Measurements from ENCODE around the gene DAGLA. TPM values are rescaled to one million over a fixed set of nuclear protein-coding genes. Genes with fewer than 3 reads are reported as not detected.

The DAGLA gene
- total and polyA plus RNA-seq, 2 of the 13 experiments (the other 11 are each of a cell fraction or from before 2014, with no cell fraction given): 2.6 to 3.9 TPM

GRCh38 chr11:61769169-61769920, 89.2 kb downstream of the DAGLA start (continued):
- TF ChIP-seq, protein P1, sequence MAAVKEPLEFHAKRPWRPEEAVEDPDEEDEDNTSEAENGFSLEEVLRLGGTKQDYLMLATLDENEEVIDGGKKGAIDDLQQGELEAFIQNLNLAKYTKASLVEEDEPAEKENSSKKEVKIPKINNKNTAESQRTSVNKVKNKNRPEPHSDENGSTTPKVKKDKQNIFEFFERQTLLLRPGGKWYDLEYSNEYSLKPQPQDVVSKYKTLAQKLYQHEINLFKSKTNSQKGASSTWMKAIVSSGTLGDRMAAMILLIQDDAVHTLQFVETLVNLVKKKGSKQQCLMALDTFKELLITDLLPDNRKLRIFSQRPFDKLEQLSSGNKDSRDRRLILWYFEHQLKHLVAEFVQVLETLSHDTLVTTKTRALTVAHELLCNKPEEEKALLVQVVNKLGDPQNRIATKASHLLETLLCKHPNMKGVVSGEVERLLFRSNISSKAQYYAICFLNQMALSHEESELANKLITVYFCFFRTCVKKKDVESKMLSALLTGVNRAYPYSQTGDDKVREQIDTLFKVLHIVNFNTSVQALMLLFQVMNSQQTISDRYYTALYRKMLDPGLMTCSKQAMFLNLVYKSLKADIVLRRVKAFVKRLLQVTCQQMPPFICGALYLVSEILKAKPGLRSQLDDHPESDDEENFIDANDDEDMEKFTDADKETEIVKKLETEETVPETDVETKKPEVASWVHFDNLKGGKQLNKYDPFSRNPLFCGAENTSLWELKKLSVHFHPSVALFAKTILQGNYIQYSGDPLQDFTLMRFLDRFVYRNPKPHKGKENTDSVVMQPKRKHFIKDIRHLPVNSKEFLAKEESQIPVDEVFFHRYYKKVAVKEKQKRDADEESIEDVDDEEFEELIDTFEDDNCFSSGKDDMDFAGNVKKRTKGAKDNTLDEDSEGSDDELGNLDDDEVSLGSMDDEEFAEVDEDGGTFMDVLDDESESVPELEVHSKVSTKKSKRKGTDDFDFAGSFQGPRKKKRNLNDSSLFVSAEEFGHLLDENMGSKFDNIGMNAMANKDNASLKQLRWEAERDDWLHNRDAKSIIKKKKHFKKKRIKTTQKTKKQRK (IDR thresholded peaks at IDR 0.05; ENCODE audit: low read length): no peak
- TF ChIP-seq ZNF709 (CRISPR knock-in tag; IDR thresholded peaks at IDR 0.05): 0 out of 2 replicates have a peak, but pooled peaks have one; percentile 40
- no peak for TF ChIP-seq TP53 (CRISPR knock-in tag; conservative IDR thresholded peaks at IDR 0.05)
- TF ChIP-seq TCF7L2 (IDR thresholded peaks at IDR 0.05; ENCODE audit: low read depth, low read length): no peak
- TF ChIP-seq ZFP91 (CRISPR knock-in tag; IDR thresholded peaks at IDR 0.05; ENCODE audit: borderline replicate concordance): peak; percentile 72; the same call in 1 of the 2 replicates
- TF ChIP-seq KLF11 (CRISPR knock-in tag; IDR thresholded peaks at IDR 0.05): no peak
- TF ChIP-seq ZGPAT (CRISPR knock-in tag; IDR thresholded peaks at IDR 0.05): peak; percentile 74
- TF ChIP-seq ZNF251 (CRISPR knock-in tag; IDR thresholded peaks at IDR 0.05): no peak
- TF ChIP-seq CBX5 (CRISPR knock-in tag; IDR thresholded peaks at IDR 0.05; ENCODE audit: borderline replicate concordance): peak; percentile 48; the same call in 1 of the 2 replicates
- TF ChIP-seq KLF15 (CRISPR knock-in tag; IDR thresholded peaks at IDR 0.05; ENCODE audit: borderline replicate concordance): no peak
- TF ChIP-seq, protein P2, sequence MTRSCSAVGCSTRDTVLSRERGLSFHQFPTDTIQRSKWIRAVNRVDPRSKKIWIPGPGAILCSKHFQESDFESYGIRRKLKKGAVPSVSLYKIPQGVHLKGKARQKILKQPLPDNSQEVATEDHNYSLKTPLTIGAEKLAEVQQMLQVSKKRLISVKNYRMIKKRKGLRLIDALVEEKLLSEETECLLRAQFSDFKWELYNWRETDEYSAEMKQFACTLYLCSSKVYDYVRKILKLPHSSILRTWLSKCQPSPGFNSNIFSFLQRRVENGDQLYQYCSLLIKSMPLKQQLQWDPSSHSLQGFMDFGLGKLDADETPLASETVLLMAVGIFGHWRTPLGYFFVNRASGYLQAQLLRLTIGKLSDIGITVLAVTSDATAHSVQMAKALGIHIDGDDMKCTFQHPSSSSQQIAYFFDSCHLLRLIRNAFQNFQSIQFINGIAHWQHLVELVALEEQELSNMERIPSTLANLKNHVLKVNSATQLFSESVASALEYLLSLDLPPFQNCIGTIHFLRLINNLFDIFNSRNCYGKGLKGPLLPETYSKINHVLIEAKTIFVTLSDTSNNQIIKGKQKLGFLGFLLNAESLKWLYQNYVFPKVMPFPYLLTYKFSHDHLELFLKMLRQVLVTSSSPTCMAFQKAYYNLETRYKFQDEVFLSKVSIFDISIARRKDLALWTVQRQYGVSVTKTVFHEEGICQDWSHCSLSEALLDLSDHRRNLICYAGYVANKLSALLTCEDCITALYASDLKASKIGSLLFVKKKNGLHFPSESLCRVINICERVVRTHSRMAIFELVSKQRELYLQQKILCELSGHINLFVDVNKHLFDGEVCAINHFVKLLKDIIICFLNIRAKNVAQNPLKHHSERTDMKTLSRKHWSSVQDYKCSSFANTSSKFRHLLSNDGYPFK (CRISPR knock-in tag; IDR thresholded peaks at IDR 0.05; ENCODE audit: borderline replicate concordance): peak; percentile 75; the same call in 1 of the 2 replicates
- TF ChIP-seq ZNF20 (CRISPR knock-in tag; IDR thresholded peaks at IDR 0.05): 0 out of 2 replicates have a peak, but pooled peaks have one; percentile 50
- TF ChIP-seq KLF13 (CRISPR knock-in tag; IDR thresholded peaks at IDR 0.05): no peak
- TF ChIP-seq ZNF556 (CRISPR knock-in tag; IDR thresholded peaks at IDR 0.05; ENCODE audit: borderline replicate concordance): no peak
- TF ChIP-seq STAT6 (CRISPR knock-in tag; IDR thresholded peaks at IDR 0.05; ENCODE audit: borderline replicate concordance): no peak; the same call in 1 of the 2 replicates
